Sigmoid colon (tissue), 7 donors: ENCODE measurements around the gene RAB36. TPM values are rescaled to one million over a fixed set of nuclear protein-coding genes. Genes with fewer than 3 reads are reported as not detected.
A peak's percentile ranks its signal among the peaks of the same experiment; 100 is the strongest.

Experiments
- DNase-seq: peaks from one replicate; pipeline ENCODE4 v3.0.0-alpha.2; 2019
- H3K27ac ChIP-seq, 4 donors: fragments of 200-600 bp; sonication (generic); one replicate each; pipeline ENCODE4 v1.5.1; 2016 to 2019; ENCODE audit warnings: mild to moderate bottlenecking in 1 of 4
- H3K27me3 ChIP-seq, 3 donors: fragments of 200-600 bp; sonication (generic); one replicate each; pipeline ENCODE4 v1.5.1; 2019; ENCODE audit warnings: mild to moderate bottlenecking in 1 of 3
- H3K36me3 ChIP-seq, 4 donors: fragments of 200-600 bp; sonication (generic); one replicate each; pipeline ENCODE4 v1.5.1; 2016 to 2019
- H3K4me1 ChIP-seq, 4 donors: fragments of 200-600 bp; sonication (generic); one replicate each; pipeline ENCODE4 v1.5.1; 2017 to 2019
- H3K4me3 ChIP-seq, 4 donors: fragments of 200-600 bp; sonication (generic); one replicate each; pipeline ENCODE4 v1.5.1; 2017 to 2019; ENCODE audit warnings: mild to moderate bottlenecking in 2 of 4, moderate library complexity in 1 of 4
- H3K9me3 ChIP-seq, 4 donors: fragments of 200-600 bp in 3 of 4; sonication (generic) in 3 of 4; one replicate each; pipeline versions ENCODE4 v1.5.1 to v1.6.1; 2013 to 2019
- CTCF ChIP-seq, 4 experiments: fragments of 450-650 bp in 3 of 4; fragments of 200-600 bp in 1 of 4; IDR thresholded peaks; one replicate each; pipeline ENCODE4 v1.5.1; 2016 to 2019; ENCODE audit warnings: antibody characterized with exemption in 4 of 4, mild to moderate bottlenecking in 3 of 4, moderate library complexity in 2 of 4
- EP300 ChIP-seq, 4 donors: sonication (generic); formaldehyde crosslinking; IDR thresholded peaks; one replicate each; pipeline ENCODE4 v1.6.1; 2017; ENCODE audit warnings: antibody characterized with exemption in 4 of 4
- POLR2A ChIP-seq, 2 donors: fragments of 450-650 bp; IDR thresholded peaks; one replicate each; pipeline ENCODE4 v1.6.1; 2016; ENCODE audit warnings: antibody characterized with exemption in 2 of 2, mild to moderate bottlenecking in 2 of 2, moderate library complexity in 2 of 2
- POLR2AphosphoS5 ChIP-seq, 4 donors: sonication (generic); formaldehyde crosslinking; IDR thresholded peaks; one replicate each; pipeline ENCODE4 v1.6.1; 2017; ENCODE audit warnings: antibody characterized with exemption in 4 of 4
- WGBS, 2 donors: extraction: QIAGEN DNeasy Blood & Tissue Kit; methylation state at CpG; one replicate each; pipeline ENCODE4 v1.1.7; 2013; 5-methylcytosine and 5-hydroxymethylcytosine counted together
- intact Hi-C: fragments of 100-400 bp; cut with DNase I; formaldehyde crosslinking; loops from one replicate; pipeline ENCODE4 v1.15.1; 2023
- polyA plus RNA-seq, 3 donors: library from polyadenylated mRNA; stranded (reverse); fragments of 200-250 nt; gene quantifications; one replicate each; pipeline ENCODE4 v1.2.3, GENCODE V29; 2013
- total RNA-seq, 4 donors: library from RNA; depleted of rRNA; stranded (reverse); fragments of >200 nt; gene quantifications; one replicate each; pipeline ENCODE4 v1.1.0, GENCODE V29; 2016
- donor health status: healthy with polysubstance abuse.
- donor health status: Bipolar disorder and iron deficiency.
- donor health status: healthy.

The RAB36 gene
- total and polyA plus RNA-seq, 7 donors = 0.23 to 5.3 (median 2.1) TPM

- no peak overlapping the region for H3K27ac ChIP-seq
- no peak for DNase-seq
- no peaks in the 10 kb centered on the region for H3K27me3 ChIP-seq
- no peak overlapping the region for H3K4me3 ChIP-seq
- TF ChIP-seq POLR2AphosphoS5 (IDR thresholded peaks at IDR 0.05) (no peak), POLR2A (IDR thresholded peaks at IDR 0.05) (no peak), EP300 (IDR thresholded peaks at IDR 0.05) (no peak), CTCF (IDR thresholded peaks at IDR 0.05) (no peak)
- intact Hi-C loops = loop anchor here (5.0 to 10.0 kb wide), 2 partner anchors 211 to 349 kb away; no protein-coding TSS in a partner anchor
- H3K36me3 ChIP-seq = no peaks in the 10 kb centered on the region
- 93 to 95% methylated on average over 10 of the region's 10 CpGs for WGBS, 2 donors
- peaks cover 0 to 27% (median 19%) of the 10 kb centered on the region in 4 donors for H3K4me1 ChIP-seq
- H3K9me3 ChIP-seq = no peaks in the 10 kb centered on the region
Measured at GRCh38 chr22:23175817-23176644, 30.8 kb downstream of the RAB36 start.

- no peak overlapping the region for H3K27ac ChIP-seq
- H3K4me3 ChIP-seq = no peak overlapping the region
- TF ChIP-seq POLR2AphosphoS5 (IDR thresholded peaks at IDR 0.05) (no peak), POLR2A (IDR thresholded peaks at IDR 0.05) (no peak), EP300 (IDR thresholded peaks at IDR 0.05) (no peak), CTCF (IDR thresholded peaks at IDR 0.05) (no peak)
- H3K27me3 ChIP-seq = no peaks in the 10 kb centered on the region
- 92 to 94% methylated on average over 9 of the region's 9 CpGs for WGBS, 2 donors
- DNase-seq = no peak
- intact Hi-C loops = loop anchor here (5.0 to 10.0 kb wide), 2 partner anchors 211 to 348 kb away; no protein-coding TSS in a partner anchor
- H3K36me3 ChIP-seq = no peaks in the 10 kb centered on the region
- peaks cover 0 to 31% (median 24%) of the 10 kb centered on the region in 4 donors for H3K4me1 ChIP-seq
- no peaks in the 10 kb centered on the region for H3K9me3 ChIP-seq
Measured at GRCh38 chr22:23176645-23177027, 31.4 kb downstream of the RAB36 start.

GRCh38 chr22:23177197-23177596 lies 31.9 kb downstream of the RAB36 start:
- WGBS, 2 donors = 78 to 94% methylated on average over 4 of the region's 4 CpGs
- no peak overlapping the region for H3K4me3 ChIP-seq
- intact Hi-C loops = loop anchor here (5.0 to 10.0 kb wide), 2 partner anchors 210 to 348 kb away; no protein-coding TSS in a partner anchor
- H3K4me1 ChIP-seq = peaks cover 0 to 37% (median 30%) of the 10 kb centered on the region in 4 donors
- H3K27me3 ChIP-seq = no peaks in the 10 kb centered on the region
- H3K36me3 ChIP-seq = no peaks in the 10 kb centered on the region
- no peak overlapping the region for H3K27ac ChIP-seq
- TF ChIP-seq CTCF (IDR thresholded peaks at IDR 0.05) (no peak), EP300 (IDR thresholded peaks at IDR 0.05) (no peak), POLR2A (IDR thresholded peaks at IDR 0.05) (no peak), POLR2AphosphoS5 (IDR thresholded peaks at IDR 0.05) (no peak)
- no peak for DNase-seq
- H3K9me3 ChIP-seq = no peaks in the 10 kb centered on the region

- H3K9me3 ChIP-seq = no peaks in the 10 kb centered on the region
- peaks cover 0 to 51% (median 43%) of the 10 kb centered on the region in 4 donors for H3K4me1 ChIP-seq
- intact Hi-C loops = loop anchor here (1.0 to 10.0 kb wide), 3 partner anchors 104 to 346 kb away; no protein-coding TSS in a partner anchor
- H3K27ac ChIP-seq = peak overlapping the region; percentile 81 to 86 (median 85)
- no peaks in the 10 kb centered on the region for H3K36me3 ChIP-seq
- H3K4me3 ChIP-seq = no peak overlapping the region
- TF ChIP-seq POLR2AphosphoS5 (IDR thresholded peaks at IDR 0.05) (no peak), CTCF (IDR thresholded peaks at IDR 0.05) (peak; percentile 91 to 96 (median 96))
- WGBS, 2 donors = 34 to 35% methylated on average over 9 of the region's 9 CpGs
- DNase-seq = peak; percentile 83
- H3K27me3 ChIP-seq = no peaks in the 10 kb centered on the region
Measured at GRCh38 chr22:23178512-23179254, 33.4 kb downstream of the RAB36 start.
